Endothelial cell (in vitro differentiated cells): ENCODE measurements around the gene ALK. TPM values are rescaled to one million over a fixed set of nuclear protein-coding genes. Genes with fewer than 3 reads are reported as not detected.

Experiments
- DNase-seq: peaks from one replicate; pipeline ENCODE4 v3.0.0; 2021; ENCODE audit warnings: low spot score
- H3K27ac Mint-ChIP-seq: one replicate; pipeline ENCODE4 v1.8.0; 2021; ENCODE audit warnings: mixed read lengths, inconsistent platforms; ENCODE audit not compliant: unreplicated experiment
- H3K27me3 Mint-ChIP-seq: one replicate; pipeline ENCODE4 v1.8.0; 2021; ENCODE audit warnings: mild to moderate bottlenecking, moderate library complexity, mixed read lengths, inconsistent platforms; ENCODE audit not compliant: unreplicated experiment
- H3K36me3 Mint-ChIP-seq: one replicate; pipeline ENCODE4 v1.8.0; 2021; ENCODE audit warnings: mild to moderate bottlenecking, low read depth, mixed read lengths, inconsistent platforms; ENCODE audit not compliant: unreplicated experiment
- H3K4me1 Mint-ChIP-seq: one replicate; pipeline ENCODE4 v1.8.0; 2021; ENCODE audit warnings: mild to moderate bottlenecking, mixed read lengths, inconsistent platforms; ENCODE audit not compliant: unreplicated experiment
- H3K4me3 Mint-ChIP-seq: one replicate; pipeline ENCODE4 v1.8.0; 2021; ENCODE audit warnings: mild to moderate bottlenecking, mixed read lengths, inconsistent platforms; ENCODE audit not compliant: unreplicated experiment
- H3K9me3 Mint-ChIP-seq: one replicate; pipeline ENCODE4 v1.8.0; 2021; ENCODE audit warnings: mixed read lengths, inconsistent platforms; ENCODE audit not compliant: unreplicated experiment
- total RNA-seq: library from RNA; stranded (reverse); fragmentation: NEBNext Ultra II Directional; extraction: Animal tissue kit (Norgen Biotek cat#: 25700); gene quantifications from one replicate; pipeline ENCODE4 v1.2.1, GENCODE V29; 2021; ENCODE audit not compliant: unreplicated experiment
- TF ChIP-seq, protein P1 (sequence below): fragments of 200-600 bp; sonication (generic); IDR thresholded peaks from one replicate; pipeline ENCODE4 v1.5.0; 2021; ENCODE audit warnings: antibody characterized with exemption; ENCODE audit not compliant: unreplicated experiment

The ALK gene
- total RNA-seq, 1 donor from 2014 or later, result 0.05 TPM

GRCh38 chr2:29235411-29235810 lies 686.0 kb downstream of the ALK start:
- Mint-ChIP-seq H3K4me1 (no peaks in the 10 kb centered on the region), H3K27ac (no peak overlapping the region), H3K36me3 (no peaks in the 10 kb centered on the region)

DNA sequence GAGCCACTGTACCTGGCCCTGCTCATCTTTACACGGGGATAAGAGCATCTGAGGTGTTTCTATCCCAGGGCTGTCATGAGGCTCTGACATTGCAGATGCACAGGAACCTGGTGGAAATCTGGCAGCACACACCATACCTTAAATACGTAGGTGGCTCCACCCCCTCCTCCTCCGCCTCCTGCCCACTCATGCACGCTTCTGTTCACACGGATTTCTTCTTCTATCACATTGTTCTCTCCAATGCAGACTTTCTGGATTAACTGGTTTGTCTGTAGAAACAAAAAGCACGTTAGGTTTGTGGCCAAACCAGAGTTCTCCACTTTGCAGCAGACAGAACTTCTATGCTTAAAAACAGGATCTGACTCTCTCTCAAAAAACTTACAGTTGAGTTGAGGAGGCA lies 688.0 kb downstream of the ALK start:
- Mint-ChIP-seq H3K9me3 (no peaks in the 10 kb centered on the region), H3K4me1 (no peaks in the 10 kb centered on the region), H3K27ac (no peak overlapping the region), H3K4me3 (no peak overlapping the region), H3K27me3 (peaks cover 2% of the 10 kb centered on the region), H3K36me3 (no peaks in the 10 kb centered on the region)
- TF ChIP-seq, protein P1, sequence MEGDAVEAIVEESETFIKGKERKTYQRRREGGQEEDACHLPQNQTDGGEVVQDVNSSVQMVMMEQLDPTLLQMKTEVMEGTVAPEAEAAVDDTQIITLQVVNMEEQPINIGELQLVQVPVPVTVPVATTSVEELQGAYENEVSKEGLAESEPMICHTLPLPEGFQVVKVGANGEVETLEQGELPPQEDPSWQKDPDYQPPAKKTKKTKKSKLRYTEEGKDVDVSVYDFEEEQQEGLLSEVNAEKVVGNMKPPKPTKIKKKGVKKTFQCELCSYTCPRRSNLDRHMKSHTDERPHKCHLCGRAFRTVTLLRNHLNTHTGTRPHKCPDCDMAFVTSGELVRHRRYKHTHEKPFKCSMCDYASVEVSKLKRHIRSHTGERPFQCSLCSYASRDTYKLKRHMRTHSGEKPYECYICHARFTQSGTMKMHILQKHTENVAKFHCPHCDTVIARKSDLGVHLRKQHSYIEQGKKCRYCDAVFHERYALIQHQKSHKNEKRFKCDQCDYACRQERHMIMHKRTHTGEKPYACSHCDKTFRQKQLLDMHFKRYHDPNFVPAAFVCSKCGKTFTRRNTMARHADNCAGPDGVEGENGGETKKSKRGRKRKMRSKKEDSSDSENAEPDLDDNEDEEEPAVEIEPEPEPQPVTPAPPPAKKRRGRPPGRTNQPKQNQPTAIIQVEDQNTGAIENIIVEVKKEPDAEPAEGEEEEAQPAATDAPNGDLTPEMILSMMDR, result no peak
- DNase-seq, result no peak

More at GRCh38 chr2:29235411-29235810, 686.0 kb downstream of the ALK start:
- DNase-seq, result no peak
- no peaks in the 10 kb centered on the region for H3K9me3 Mint-ChIP-seq
- peaks cover 2% of the 10 kb centered on the region for H3K27me3 Mint-ChIP-seq
- no peak overlapping the region for H3K4me3 Mint-ChIP-seq
- TF ChIP-seq, protein P1, result no peak

GRCh38 chr2:29232041-29232440 lies 689.3 kb downstream of the ALK start:
- Mint-ChIP-seq H3K27ac (no peak overlapping the region), H3K36me3 (no peaks in the 10 kb centered on the region), H3K4me3 (no peak overlapping the region), H3K4me1 (no peaks in the 10 kb centered on the region), H3K9me3 (no peaks in the 10 kb centered on the region), H3K27me3 (peaks cover 2% of the 10 kb centered on the region)
- no peak for DNase-seq
- TF ChIP-seq, protein P1, result no peak

DNA sequence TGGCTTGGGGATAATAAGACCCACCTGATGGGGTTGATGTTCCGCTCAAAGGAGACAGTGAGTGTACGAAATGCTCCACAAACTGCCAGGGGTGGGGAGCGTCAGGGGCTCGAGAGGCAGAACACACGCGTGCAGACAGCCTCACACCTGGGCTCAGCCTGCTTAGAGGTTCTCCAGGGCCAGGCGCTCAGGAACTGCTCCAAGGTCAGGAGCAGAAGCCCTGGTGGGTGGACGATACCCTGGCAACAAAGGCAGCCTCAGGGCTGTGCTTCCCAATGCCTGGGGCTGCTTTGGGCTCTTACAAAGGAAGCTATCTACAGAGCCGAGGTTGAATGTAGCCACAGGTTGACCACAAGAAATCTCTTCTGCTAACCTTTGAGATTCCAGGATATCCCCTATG lies 691.7 kb downstream of the ALK start:
- TF ChIP-seq, protein P1, result no peak
- Mint-ChIP-seq H3K4me1 (no peaks in the 10 kb centered on the region), H3K27ac (no peak overlapping the region), H3K36me3 (no peaks in the 10 kb centered on the region), H3K9me3 (no peaks in the 10 kb centered on the region), H3K27me3 (peaks cover 7% of the 10 kb centered on the region), H3K4me3 (no peak overlapping the region)
- DNase-seq, result no peak

- TF ChIP-seq, protein P1, result no peak
- H3K9me3 Mint-ChIP-seq, result no peaks in the 10 kb centered on the region
- H3K27me3 Mint-ChIP-seq, result peaks cover 10% of the 10 kb centered on the region
- no peak overlapping the region for H3K4me3 Mint-ChIP-seq
- DNase-seq, result no peak
- no peak overlapping the region for H3K27ac Mint-ChIP-seq
- H3K4me1 Mint-ChIP-seq, result no peaks in the 10 kb centered on the region
- no peaks in the 10 kb centered on the region for H3K36me3 Mint-ChIP-seq
These were observed 692.4 kb downstream of the ALK start for GRCh38 chr2:29228947-29229346.
